ENCODE measurements around the gene ZBED4.

GRCh38 chr22:49820984-49821383 lies 32.7 kb upstream of the ZBED4 start:
- peak in 2 of 4 donors; percentile 14 to 16 for TF ChIP-seq CTCF (IDR thresholded peaks at IDR 0.05)
- no peak for TF ChIP-seq POLR2A (IDR thresholded peaks at IDR 0.05)

Data from right lobe of liver (tissue), 4 donors.